NCI-H526 (cell line): ENCODE data around the gene GNGT2.
"Not testable (repeated sequence)": the region's sequence is repeated elsewhere in the genome, so short reads cannot be mapped to it uniquely, and the experiment has no call there.

Experiments
- DNase-seq, 2 experiments: peaks; one replicate each; lab custom pipeline; 2025; lab: John Stamatoyannopoulos, UW

The GNGT2 gene

DNA sequence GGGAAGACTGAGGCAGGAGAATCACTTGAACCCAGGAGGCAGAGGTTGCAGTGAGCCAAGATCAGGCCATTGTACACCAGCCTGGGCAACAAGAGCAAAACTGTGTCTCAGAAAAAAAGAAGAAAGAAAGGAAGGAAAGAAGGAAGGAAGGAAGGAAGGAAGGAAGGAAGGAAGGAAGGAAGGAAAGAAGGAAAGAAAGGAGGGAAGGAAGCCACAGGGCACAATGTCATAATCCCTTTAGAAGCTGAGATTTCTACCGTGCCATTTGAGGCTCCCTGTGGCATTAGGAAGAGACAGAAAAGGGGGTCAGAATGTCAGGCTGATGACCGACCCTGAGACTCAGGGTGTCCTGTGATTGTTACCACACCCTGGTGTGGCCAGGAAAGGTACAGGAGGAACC, 6.6 kb downstream of the GNGT2 start:
- no peak for DNase-seq

DNA sequence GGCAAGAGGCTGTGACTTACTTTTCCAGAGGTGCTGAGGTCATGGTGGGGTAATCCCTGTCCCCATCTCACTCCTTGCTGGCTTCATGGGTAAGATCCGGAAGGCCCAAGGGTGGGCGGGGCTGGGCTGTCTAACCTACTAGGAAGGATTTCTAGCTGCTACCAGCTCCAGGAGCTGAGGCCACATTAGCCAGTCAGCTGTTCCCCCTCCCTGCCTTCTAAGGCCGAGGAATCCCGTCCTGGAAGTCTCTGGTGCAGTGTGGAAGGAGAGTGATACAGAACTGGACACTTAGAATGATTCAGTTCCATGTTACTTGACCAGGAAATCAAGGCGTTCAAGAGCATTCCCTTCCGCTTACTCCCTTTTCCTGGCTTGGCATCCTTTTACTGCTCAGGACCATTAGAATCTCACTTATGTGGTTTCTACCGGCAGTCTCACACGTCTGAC, 8.9 kb downstream of the GNGT2 start:
- DNase-seq = no peak

DNA sequence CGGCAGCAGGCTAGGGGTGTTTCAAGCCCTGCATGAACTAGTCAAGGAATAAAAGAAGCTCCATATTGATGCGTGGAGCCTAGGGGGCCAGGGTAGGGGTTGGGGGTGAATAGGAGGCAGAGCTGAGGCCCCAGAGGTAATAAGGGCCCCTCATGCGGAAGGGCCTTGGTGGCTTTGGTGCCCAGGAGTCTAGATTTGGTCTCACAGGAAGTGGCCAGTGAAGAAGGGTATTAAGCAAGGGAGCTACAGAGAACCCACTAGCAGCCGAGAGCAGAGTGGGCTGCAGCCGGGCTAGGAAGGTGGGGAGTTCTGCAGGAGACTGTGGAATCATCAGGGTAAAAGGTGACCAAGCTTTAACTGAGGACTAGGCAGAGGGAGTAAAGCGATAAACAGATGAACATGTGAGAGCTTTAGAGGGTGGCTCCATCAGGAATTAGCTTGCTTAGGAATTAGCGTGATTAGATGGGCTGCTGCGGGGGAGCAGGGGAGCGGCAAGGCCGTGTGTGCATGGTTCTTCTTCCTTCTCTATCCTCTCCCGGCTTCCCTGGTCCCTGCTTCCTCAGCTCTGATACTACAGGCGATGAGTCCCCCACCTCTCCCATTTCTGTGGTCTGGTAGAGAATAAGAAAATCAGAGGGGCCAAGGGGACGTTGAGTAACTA, 9.8 kb downstream of the GNGT2 start:
- no peak for DNase-seq

DNA sequence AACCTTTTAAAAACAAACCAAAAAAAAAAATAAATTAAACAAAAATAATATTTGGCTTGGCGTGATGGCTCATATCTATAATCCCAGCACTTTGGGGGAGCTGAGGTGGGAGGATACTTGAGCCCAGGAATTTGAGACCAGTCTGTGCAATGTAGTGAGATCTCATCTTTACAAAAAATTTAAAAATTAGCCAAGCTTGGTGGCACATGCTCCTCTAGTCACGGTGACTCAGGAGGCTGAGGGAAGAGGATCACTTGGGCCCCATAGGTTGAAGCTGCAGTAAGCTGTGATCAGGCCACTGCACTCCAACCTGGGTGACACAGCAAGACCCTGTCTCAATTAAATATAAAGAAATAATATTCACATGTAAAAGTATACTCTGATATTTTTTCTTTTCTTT, 12.2 kb downstream of the GNGT2 start:
- no peak for DNase-seq

DNA sequence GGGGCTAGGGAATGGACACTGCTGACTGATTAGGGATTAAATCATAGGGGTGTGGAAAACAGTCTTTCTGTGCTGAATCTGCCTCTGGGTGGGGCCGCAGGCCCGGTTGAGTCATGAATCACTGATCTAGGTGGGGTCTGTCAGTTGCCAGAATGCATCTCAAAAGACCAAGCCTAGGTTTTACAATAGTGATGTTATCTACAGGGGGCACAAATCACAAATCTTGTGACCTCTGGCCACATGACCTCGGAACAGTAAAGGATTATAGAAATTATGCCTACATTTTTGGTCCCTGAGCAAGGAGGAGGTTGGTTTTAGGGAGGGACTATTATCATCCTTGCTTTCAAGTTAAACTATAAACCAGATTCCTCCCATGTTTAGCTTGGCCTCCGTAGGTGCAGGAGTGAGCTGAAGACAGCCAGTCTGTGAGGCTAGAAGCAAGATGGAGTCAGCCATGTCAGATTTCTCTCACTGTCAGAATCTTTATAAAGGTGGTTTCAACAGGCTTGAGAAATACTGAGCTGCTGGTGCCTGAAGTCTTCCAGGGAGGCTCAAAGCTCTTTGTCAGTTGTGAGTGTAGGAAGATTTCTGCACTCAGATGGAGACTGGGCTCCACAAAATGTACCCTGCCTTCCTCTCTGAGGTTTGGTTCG, 12.9 kb downstream of the GNGT2 start:
- no peak for DNase-seq

DNA sequence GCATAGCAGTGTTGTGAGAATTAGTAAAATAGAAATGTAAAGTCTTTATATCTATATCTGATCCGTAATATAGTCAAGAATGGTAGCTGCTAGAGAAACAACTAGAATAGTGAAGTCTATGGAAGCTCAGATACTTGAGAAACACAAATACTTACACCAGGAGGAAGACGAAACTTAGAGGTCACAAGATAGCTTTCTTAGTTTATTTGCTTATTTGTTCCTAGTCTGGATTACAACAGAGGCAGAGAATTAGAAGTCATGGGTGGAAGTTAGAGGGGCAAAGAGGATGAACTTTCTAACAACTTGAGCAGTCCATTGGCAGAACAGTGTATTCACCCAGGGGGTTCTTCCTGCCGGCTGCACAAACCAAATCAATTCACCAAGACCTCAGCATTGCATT, 13.9 kb downstream of the GNGT2 start:
- DNase-seq = no peak

DNA sequence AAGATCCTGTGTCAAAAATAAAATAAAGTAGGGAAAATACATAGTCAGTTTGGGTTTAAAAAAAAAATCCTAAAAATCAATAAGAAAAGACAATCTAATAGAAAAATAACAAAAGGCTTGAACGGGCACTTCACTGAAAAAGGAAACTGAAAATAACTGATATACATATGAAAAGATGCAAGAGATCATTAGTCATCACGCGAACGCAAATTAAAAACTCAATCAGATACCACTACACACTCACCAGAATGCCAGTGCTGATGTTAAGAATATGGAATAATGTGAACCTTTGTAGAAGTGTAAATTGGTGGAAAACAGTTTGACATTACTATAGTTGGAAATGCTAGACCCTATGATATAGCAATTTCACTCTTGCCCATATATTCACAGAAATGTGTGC, 14.6 kb downstream of the GNGT2 start:
- DNase-seq = no peak

DNA sequence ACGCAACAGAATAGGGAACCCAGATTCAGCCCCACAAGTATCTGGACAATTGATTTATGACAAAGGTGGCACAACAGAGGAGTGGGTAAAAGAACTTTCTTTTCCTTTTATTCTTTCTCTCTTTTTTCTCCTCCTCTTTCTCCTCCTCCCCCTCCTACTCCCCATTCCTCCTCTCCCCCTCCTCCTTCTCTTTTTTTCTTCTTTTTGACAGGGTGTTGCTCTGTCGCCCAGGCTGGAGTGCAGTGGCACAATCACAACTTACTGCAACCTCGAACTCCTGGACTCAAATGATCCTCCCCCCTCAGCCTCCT, 16.1 kb downstream of the GNGT2 start:
- DNase-seq = no peak

DNA sequence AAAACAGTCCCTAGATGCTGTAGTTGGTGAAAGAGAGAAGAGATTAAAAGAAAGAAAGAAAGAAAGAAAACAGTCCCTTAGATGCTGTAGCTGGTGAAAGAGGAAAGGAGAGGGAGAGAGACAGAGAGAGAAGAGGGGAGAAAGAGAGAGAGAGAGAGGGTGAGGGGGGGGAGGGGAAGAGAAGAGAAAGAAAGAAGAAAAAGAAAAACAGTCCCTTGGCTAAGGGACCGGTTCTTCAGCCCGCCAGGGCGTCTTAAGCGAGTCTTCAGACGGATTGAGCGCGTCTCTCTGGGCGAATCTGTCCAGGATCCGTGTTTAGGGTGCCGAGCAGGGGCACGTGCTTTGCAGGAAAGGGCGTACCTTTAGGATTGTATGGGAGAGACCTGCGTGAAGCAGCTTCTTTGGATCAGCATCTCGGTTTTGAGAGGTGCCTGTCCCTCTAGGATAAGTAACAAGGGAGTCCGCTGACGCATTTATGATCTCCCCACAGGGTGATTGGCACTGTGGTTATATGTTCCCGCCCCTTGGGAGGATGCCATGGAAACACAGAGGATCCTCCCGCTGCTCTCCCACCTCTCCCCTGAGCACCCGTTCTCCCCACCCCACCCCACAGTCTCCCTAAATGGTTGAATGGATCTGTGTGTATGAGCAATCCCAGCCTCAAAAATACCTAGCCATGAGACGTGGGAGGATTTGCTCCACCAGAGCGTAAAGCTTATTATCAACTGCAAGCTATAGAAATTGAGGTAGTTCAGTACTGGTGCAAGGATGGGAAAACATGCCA, 16.7 kb downstream of the GNGT2 start:
- DNase-seq = peak; percentile 48 to 65

DNA sequence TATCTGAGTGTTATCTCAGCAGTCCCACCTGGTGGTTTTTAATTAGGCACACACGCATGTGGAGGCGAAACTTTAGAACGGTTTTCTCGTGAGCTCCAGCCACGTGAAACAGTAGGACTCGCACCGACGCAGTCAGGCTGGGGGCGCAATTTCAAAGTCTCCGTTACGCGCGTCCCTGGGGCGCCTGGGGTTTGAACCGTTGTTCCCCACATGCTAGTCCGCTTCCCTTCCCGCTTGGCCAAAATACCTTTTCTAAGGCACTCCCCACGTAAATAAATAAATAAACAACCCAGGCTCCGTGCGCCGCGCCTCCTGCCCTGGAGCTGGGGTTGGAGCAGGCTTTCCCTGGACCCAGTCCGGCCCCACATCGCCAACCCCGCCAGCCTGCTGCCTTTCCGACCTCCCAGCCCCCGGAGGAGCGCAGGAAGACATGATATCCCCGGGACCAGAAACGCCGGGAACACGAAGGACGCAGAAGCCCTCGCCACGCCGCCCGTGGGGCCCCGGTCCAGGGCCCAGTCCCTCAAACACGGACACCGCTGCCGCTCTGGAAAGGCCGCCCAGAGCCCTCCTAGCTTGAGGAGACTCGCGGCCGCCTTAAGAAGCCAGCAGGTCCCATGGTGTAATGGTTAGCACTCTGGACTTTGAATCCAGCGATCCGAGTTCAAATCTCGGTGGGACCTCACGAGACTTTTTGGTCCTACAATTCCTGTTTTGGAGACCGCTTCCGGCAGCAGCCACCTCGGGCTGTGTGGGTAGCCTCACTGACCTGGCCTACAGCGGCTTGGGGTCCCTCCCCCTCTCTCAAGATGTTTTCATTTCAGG, 18.2 kb downstream of the GNGT2 start:
- peak; percentile 81 to 90 for DNase-seq

DNA sequence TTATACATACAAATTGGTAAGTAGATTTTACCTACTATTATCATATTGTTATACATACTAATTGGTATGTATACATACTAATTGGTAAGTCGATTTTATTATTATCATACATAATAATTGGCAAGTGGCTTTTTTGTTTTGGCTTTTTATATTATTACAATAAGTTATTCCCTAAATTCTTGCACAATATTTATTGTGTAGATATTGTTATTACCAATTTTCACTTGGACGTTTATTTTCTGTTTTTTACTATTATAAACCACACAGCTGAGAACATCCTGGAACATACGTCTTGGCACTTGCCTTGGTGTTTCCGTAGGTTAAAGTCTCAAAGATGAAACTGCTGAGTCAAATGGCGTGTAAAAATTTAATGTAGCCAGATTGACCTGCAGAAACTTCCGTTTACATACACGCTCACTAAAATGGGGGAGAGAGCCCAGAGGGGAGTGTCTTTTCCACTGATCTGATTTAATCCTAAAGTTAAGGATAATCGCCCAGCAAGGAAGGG, 18.9 kb downstream of the GNGT2 start:
- DNase-seq = no peak

DNA sequence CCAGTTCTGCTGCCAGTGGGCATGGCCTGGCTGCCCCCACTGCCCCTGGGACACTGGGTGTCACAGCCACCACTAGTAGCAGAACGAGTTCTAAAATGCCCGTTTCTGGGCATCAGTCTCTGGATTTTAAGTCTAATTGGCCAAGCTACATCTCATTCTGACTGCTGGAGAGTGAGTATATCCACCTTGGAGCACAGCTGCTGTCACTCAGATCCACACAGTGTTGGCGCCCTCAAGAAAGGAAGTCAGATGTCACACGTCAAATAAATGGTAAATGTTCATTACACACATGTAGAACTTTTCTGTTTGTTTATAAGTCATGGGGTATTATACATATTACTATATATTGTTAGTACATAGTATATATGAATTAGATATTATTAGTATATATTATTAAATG, 19.4 kb downstream of the GNGT2 start:
- DNase-seq = no peak

DNA sequence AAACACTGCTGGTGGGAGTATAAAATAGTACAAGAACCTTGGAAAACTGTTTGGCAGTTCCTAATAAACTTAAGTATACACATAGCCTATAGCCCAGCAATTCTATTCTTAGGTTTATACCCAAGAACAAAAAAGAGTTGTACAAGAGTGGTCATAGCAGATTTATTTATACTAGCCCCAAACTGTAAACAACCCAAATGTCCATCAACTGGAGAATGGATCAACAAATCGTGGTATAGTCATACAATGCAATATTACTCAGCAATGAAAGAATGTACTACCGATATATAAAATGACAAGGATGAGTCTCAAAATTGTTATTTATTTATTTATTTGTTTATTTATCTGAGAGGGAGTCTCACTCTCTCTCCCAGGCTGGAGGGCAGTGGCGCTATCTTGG, 23.1 kb downstream of the GNGT2 start:
- DNase-seq = no peak

DNA sequence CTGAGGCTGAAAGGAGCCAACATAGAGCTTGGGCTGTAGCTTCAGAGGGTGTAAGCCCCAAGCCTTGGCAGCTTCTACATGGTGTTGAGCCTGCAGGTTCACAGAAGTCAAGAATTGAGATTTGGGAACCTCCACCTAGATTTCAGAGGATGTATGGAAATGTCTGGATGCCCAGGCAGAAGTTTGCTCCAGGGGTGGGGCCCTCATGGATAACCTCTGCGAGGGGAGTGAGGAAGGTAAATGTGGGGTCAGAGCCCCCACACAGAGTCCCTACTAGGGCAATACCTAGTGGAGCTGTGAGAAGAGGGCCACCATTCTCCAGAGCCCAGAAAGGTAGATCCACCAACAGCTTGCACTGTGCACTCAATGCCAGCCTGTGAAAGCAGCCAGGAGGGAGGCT, 25.0 kb downstream of the GNGT2 start:
- DNase-seq = not testable (repeated sequence)

DNA sequence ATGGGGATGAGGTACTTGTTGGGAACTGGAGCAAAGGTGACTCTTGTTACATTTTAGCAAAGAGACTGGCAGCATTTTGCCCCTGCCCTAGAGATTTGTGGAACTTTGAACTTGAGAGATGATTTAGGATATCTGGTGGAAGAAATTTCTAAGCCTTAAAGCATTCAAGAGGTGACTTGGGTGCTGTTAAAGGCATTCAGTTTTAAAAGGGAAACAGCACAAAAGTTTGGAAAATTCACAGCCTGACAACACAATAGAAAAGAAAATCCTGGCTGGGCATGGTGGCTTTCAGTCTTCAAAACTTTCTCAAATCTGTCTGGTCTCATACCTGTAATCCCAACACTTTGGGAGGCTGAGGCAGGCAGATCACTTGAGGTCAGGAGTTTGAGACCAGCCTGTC, 25.9 kb downstream of the GNGT2 start:
- not testable (repeated sequence) for DNase-seq

DNA sequence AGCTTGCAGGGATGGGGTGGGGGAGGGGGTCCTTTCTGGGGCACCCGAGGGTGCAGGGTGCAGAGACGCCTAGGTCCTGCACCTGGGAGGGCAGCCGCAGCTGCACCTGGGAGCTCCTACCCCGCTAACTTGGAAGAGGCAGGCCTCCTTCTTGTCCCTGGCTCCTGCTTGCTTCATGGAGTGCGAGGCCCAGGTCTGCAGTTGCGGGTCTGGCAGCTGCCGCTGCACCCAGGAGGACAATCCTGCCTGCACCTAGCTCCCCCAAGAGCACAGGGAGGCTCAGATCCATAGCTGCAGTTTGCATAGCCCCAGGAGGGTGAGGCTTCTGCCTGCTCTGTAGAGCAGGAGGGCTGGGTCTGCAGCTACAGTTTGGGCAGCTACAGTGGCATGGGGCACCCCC, 26.6 kb downstream of the GNGT2 start:
- DNase-seq = no peak

DNA sequence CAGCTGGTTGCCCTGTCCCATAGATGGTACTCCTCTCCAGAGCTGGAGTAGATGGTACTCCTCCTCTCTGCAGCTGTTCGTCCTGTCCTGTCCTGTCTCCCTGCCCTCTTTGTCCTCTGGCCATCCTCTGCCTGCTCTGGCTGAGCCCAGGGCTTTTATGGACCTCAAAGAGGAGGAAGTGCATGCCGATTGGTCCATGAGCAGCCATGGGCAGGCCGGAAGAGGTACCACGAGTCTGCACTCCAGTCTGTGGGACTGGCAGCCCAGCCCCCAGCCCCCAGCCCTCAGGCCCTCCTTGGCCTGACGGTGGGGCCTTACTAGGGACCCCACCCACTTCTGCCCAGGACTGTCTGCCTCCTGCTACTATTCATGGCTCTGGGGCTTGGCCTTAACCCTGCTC, 27.0 kb downstream of the GNGT2 start:
- DNase-seq = no peak

DNA sequence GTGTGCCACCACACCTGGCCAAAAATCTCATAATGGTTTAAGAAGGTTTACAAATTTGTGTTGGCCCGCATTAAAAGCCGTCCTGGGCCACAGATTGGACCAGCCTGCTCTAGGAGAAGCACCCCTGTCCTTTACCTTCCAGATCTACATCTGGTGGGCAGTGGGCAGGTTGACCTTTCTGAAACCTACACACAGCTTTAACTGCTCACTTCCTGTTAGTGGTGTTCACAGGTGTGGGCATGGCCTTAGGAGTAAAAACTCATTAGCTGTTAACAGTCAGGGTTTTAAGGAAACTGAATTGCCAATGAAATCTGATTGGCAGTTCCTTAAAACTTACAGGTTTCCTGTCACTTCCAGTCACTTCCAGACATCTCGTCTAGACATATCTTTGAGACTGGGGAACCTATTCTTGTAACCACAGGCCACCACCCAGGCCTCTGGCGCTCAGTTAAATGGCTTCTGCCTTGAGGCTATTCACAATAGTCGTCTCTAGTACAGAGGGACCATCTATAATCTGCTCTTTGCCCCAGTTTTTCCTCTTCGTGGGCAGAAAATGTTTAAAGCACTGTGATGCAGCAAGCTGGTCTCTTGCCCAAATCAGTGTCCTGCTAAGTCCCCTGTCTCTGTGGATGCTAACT, 29.3 kb downstream of the GNGT2 start:
- no peak for DNase-seq

DNA sequence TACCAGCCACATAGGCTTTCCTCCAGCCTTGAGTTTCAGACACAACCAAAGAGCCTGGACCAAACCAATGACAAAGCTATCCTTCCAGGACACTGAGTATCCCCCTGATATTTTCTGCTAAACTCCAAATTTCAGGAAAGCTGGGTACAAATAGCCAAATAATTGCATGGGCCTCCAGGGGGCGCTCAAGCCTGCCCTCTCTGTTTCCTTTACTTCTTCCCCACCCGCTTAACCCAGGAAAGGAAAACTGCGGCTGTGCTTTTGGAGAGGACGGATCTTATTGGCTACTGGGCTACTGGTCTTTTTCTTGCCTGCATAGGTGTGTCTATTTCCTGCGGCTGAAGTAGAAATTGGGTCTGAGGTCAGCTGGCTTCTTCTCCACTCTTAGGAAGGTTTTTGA, 30.1 kb downstream of the GNGT2 start:
- peak; percentile 48 to 82 for DNase-seq

DNA sequence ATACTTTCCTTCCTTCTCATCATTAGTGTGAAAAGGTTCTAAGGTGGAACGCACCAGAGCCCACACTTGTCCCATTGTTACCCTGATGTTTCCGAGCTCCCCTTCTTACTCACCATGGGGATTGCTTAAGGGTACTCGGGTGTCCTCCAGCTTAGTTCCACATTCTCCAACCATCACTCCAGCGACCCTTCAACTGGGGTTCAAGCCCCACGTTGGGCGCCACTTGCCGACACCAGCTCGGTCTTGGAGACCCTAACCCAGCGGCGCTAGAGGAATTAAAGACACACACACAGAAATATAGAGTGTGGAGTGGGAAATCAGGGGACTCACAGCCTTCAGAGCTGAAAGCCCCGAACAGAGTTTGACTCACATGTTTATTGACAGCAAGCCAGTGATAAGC, 34.4 kb downstream of the GNGT2 start:
- DNase-seq = not testable (repeated sequence)

DNA sequence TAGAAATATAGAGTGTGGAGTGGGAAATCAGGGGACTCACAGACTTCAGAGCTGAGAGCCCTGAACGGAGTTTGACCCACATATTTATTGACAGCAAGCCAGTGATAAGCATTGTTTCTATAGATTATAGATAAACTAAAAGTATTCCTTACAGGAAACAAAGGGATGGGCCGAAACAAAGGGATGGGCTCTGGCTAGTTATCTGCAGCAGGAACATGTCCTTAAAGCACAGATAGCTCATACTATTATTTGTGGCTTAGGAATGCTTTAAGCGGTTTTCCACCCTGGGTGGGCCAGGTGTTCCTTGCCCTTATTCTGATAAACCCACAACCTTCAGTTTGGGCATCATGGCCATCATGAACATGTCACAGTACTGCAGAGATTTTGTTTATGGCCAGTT, 39.7 kb downstream of the GNGT2 start:
- DNase-seq = not testable (repeated sequence)

DNA sequence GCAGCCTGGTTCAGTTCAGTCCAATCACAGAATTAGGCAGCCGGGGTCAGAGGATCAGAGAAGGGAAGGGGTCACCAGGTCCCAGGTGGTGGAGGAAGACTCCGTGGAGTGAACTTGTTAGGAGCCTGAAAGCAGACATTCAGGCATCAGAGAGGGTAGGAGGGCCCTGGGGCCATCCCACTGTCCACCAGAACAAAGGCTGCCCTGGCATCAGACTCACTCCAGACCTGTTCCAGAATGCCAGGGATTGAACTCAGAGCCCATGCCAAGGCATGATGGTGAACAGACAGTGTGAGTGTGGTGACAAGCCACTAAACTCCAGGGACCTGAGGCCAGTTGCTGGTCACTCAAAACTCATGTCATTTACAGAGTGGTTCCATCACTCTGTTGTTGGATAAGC, 40.2 kb downstream of the GNGT2 start:
- DNase-seq = no peak
